Measurements from ENCODE around the gene NDEL1. TPM values are rescaled to one million over a fixed set of nuclear protein-coding genes. Genes with fewer than 3 reads are reported as not detected.

NDEL1 gene
- total and polyA plus RNA-seq, 2 donors (not counting 3 experiments of a cell fraction or from before 2014, with no cell fraction given): 60.0 to 87.4 TPM

DNA sequence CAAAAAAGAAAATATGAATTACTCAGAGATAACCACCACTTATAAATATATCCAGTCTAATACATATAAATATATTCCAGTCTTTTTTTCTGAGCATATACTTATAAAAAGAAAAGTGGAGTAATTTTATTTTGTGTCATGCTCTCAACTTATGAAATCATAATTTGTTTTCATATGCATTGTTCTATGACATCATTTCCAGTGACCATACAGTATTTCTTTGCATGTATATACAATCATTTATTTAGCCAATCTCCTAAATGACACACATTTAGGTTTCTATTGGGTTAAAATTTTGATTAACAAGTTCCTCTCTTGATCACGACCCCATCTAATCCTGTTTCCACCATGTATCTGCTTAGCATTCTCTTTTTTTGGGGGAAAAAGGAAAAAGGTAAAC, 16.4 kb upstream of the NDEL1 start:
- no peak overlapping the region for H2AFZ ChIP-seq (ENCODE audit: low read depth, low read length)
- no peak overlapping the region for H3K27ac ChIP-seq (ENCODE audit: insufficient read depth, low read depth, low read length)
- H3K4me2 ChIP-seq (ENCODE audit: insufficient read depth, low read length): no peak overlapping the region
- dilution Hi-C loops (cut with MboI; ENCODE audit: extremely low pct_ligation_motif_present, low sequenced_read_pairs): no loop called here
- H3K4me1 ChIP-seq (ENCODE audit: control insufficient read depth, extremely low read depth, insufficient read depth, low read length): peaks cover 12% of the 10 kb centered on the region
- H3K9me1 ChIP-seq (replicated peaks; ENCODE audit: control insufficient read depth, extremely low read depth, insufficient read depth, low read length): no peaks in the 10 kb centered on the region
- FAIRE-seq: no peak
- no peaks in the 10 kb centered on the region for H3K9me3 ChIP-seq (replicated peaks; ENCODE audit: control insufficient read depth, insufficient read depth, low read length)
- CTCF ChIA-PET: interaction anchor here (1.4 to 4.0 kb wide), 3 partner anchors 9 to 327 kb away, joined by 4 to 29 read pairs (median 11); no protein-coding TSS in a partner anchor
- H4K20me1 ChIP-seq (replicated peaks; ENCODE audit: control insufficient read depth, extremely low read depth, insufficient read depth, low read length): no peaks in the 10 kb centered on the region
- BruUV-seq (replicated peaks): no TSS peak
- no peak overlapping the region for H3K4me3 ChIP-seq (replicated peaks in 1 of 3; ENCODE audit: insufficient read depth in 1 of 3, low read depth in 1 of 3, low read length in 3 of 3)
- no peaks in the 10 kb centered on the region for H3K79me2 ChIP-seq (ENCODE audit: control insufficient read depth, insufficient read depth, low read length)
- no peak for DNase-seq (ENCODE audit: low read depth, low spot score)
- no peak for TF ChIP-seq MYC (IDR thresholded peaks at IDR 0.05; ENCODE audit: low read depth, low read length)
- TF ChIP-seq, protein P1, sequence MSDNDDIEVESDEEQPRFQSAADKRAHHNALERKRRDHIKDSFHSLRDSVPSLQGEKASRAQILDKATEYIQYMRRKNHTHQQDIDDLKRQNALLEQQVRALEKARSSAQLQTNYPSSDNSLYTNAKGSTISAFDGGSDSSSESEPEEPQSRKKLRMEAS (IDR thresholded peaks at IDR 0.05; ENCODE audit: insufficient read depth, insufficient read length): no peak
- no peak for TF ChIP-seq EZH2 (IDR thresholded peaks at IDR 0.05; ENCODE audit: borderline replicate concordance, low read depth, low read length, severe bottlenecking)
- TF ChIP-seq GATA2 (IDR thresholded peaks at IDR 0.05; ENCODE audit: insufficient read depth, insufficient read length, low read depth, low read length): no peak
- no peak for TF ChIP-seq POLR2AphosphoS5 (IDR thresholded peaks at IDR 0.05; ENCODE audit: insufficient read depth, low read depth, low read length)
- TF ChIP-seq FOS (IDR thresholded peaks at IDR 0.05; ENCODE audit: borderline replicate concordance, insufficient read depth, low read length): no peak
- TF ChIP-seq, protein P2, sequence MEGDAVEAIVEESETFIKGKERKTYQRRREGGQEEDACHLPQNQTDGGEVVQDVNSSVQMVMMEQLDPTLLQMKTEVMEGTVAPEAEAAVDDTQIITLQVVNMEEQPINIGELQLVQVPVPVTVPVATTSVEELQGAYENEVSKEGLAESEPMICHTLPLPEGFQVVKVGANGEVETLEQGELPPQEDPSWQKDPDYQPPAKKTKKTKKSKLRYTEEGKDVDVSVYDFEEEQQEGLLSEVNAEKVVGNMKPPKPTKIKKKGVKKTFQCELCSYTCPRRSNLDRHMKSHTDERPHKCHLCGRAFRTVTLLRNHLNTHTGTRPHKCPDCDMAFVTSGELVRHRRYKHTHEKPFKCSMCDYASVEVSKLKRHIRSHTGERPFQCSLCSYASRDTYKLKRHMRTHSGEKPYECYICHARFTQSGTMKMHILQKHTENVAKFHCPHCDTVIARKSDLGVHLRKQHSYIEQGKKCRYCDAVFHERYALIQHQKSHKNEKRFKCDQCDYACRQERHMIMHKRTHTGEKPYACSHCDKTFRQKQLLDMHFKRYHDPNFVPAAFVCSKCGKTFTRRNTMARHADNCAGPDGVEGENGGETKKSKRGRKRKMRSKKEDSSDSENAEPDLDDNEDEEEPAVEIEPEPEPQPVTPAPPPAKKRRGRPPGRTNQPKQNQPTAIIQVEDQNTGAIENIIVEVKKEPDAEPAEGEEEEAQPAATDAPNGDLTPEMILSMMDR (IDR thresholded peaks at IDR 0.05; ENCODE audit: extremely low read depth in 1 of 2, insufficient read depth in 1 of 2, low read depth in 1 of 2, low read length in 2 of 2): no peak
- no peak for TF ChIP-seq JUN (IDR thresholded peaks at IDR 0.05; ENCODE audit: borderline replicate concordance, insufficient read depth, insufficient read length, low read depth)
- no peak for TF ChIP-seq POLR2A (IDR thresholded peaks at IDR 0.05; ENCODE audit: low read depth, low read length)
- peaks cover 2 to 6% of the 10 kb centered on the region in 2 experiments for H3K27me3 ChIP-seq (ENCODE audit: control insufficient read depth in 2 of 2, insufficient read depth in 2 of 2, low read length in 2 of 2)
- H3K36me3 ChIP-seq (ENCODE audit: control insufficient read depth in 2 of 2, extremely low read depth in 1 of 2, insufficient read depth in 2 of 2, low read length in 2 of 2): no peaks in the 10 kb centered on the region
- intact Hi-C loops (cut with micrococcal nuclease): no loop called here
- no peak overlapping the region for H3K9ac ChIP-seq (replicated peaks; ENCODE audit: extremely low read depth, insufficient read depth, low read length)
- POLR2A ChIA-PET: no interaction called here
